ENCODE data around the gene WDR17.

WDR17 gene

DNA sequence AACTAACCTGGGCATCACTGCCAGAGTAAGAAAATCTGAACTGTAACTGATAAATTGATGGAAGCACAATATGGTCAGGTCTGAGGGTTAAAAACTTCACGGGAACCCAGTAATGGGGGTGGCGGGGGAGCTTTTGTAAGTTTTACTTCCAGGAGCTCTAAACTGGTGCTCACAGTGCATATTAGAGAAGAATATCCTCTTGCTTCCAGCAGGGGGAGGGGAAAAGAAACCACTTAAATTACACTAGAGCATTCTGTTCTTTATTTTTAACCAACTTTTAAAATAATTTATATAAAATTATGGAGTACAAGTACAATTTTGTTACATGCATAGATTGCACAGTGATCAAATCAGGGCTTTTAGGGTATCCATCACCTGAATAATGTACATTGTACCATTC lies 33.7 kb downstream of the WDR17 start:
- DNase-seq = no peak

DNA sequence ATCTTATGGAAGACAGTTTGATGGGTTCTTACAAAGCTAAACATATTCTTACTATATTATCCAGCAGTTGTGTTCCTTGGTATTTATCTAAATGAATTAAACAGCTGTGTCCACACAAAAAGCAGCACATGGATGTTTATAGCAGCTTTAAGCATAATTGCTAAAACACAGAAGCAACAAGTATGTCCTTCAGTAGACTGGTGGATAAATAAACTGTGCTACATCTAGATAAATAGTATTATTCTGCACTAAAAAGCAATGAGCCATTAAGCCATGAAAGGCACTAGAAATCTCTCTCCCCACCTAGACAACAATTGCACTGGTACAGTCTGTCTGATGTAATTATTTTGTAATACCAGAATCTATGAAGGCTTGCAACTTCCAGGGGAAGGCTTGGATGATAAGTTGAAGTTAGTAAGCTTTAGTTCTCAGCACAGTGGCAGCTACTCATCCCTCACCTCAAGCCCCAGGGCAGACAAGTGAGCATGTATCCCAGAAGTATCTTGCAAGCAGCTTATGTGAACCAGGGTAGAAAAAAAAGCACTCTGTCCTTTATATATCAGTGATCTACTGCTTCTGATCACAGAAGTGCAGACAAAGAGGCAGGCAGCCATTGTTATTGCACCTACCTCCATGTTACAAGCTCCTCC lies 36.9 kb downstream of the WDR17 start:
- no peak for DNase-seq

DNA sequence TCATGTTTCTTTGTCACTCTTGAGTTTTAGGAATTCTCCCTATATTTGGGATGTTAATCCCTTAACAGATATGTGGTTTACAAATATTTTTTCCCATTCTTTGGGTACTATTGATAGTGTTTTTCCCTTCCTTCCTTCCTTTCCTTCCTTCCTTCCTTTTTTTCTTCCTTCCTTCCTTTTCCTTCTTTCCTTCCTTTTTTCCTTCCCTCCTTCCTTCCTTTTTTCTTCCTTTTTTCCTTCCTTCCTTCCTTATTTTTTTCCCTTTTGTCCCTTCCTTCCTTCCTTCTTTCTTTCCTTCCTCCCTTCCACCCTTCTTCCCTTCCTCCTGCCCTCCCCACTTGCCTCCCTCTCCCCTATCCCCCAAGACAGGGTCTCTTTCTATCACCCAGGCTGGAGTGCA lies 42.1 kb downstream of the WDR17 start:
- DNase-seq = no peak

DNA sequence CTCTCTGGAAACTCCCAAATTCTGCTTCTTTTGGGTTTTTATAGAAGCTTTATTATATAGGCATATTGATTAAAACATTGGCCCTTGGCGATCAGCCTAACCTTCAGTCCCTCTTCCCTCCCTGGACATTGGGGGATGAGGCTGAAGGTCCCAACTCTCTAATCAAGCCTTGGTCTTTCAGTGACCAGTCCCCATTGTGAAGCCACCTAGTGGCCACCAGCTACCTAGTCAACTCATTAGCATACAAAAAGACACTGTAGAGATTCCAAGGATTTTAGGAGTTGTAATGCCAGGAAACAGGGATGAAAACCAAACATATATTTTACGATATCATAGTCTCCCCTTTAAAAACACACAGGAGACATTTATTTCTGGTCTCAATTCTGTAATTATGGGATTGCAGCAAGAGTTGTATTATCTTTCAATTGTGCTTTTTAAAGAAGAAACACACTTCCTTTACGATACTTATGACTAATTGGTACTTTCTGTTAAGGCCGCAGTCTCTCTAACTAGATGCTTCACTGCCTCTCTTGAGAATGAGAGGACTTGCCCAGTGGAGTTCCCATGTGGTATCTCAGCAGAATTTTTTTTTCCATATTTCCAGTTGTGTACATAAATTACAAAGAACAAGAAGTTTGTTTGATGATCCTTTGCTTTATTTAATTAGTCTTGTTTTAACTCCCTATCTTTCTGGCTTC lies 58.2 kb downstream of the WDR17 start:
- peak; percentile 43 for DNase-seq

DNA sequence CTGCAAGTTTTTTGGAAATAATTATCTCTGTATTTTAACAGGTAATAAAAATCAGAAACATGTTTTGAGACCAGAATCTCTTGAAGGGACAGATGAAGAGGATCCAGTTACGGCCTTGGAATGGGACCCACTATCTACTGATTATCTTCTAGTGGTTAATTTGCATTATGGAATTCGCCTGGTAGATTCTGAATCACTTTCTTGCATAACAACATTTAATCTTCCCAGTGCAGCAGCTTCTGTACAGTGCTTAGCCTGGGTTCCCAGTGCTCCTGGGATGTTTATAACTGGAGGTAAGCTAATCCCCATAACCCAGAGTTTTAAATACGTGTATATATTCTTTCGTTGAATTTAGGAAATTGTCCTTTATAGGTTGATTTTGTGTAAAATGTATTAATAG lies 59.4 kb downstream of the WDR17 start:
- no peak for DNase-seq

DNA sequence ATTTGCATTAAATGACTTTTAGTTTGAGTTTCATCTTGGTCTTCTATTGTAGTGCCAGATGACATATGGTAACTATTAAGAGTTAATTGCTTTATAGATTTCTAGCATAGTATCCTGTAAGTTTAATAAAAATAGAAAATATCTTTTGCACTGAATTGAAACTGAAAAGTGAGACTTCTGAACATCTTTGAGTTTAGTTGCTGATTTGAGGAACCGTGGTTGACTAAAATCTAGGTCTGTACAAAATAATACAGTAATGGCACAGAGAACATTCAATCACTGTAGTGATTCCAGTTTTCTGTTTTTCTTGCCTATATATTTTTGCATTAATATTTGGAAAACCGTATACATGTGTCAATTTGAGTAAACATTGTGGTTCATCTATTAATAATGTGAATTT lies 69.0 kb downstream of the WDR17 start:
- no peak for DNase-seq

DNA sequence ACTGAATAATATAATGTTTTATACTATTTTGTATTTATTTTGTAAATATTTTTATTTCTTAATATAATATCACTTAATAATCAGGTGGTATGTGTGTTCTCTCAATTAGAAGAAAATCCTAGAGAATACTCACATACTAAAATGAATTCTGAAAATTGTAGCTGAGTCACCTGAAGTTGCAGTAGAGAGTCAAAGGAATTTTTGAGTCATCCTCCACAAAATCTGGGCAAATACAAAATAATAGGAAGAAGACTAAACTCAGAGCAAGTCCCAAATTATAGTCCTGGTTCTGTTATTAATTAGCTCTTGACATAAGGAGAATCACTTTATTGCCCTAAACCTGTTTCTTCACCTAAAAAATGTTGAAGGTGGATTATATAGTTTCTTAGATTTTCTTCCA lies 72.0 kb downstream of the WDR17 start:
- no peak for DNase-seq

DNA sequence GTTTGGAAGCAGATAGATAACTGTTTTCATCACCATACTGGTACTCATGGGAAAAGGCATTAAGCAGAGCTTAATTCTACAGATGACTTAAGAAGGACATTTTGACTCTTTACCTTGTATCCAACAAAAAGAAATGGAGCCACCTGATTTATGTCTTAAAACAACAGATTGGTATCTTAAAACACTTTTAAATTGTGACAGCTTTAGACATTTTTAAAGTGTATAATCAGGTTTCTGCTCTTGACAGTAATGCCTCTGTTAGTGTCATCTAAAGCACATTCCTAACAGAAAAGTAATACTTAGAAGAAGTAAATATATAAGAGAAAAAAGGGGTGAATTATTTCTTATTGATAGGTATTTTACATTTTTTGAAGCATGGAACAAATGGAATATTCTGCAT lies 73.9 kb downstream of the WDR17 start:
- DNase-seq = no peak

DNA sequence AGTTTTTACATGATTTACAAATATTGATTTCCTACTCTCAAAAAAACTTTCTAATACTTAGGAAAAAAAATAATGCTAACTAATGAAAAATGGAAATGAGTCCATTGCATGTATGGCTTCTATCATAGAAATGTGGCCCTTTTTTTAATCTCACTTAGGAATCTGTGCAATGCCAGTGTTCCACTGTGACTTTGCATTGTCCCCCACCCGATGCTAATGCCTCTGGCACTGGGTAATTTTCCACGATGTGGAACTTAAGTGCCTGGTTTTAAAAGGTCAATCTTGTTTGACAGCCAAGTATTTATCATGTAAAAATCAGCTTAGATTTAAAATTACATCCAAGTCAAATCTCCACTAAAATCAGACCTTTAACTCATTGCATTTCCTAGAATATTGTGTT lies 76.6 kb downstream of the WDR17 start:
- no peak for DNase-seq

DNA sequence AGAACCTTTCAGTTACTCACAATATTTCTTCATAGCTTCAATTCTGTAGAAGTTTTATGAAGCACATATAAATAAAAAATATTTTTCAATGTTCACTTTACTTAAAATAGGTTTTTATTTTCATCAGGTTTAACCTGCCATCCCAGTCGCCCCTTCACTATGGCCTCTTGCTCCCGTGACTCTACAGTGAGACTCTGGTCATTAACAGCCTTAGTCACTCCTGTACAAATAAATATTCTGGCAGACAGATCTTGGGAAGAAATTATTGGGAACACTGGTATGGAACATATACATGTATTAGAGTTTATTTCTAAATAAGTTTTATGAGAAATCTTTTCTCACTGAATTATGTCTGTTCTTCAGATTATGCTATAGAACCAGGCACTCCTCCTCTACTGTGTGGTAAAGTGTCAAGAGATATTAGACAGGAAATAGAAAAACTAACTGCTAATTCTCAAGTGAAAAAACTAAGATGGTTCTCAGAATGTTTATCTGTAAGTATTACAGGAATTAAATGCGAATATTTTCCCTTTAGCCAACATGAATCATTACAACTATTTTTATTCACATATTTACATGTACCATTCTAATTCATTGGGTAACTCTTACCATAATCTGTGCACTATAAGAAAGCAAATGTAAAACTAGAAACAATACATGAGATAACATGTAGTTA lies 84.2 kb downstream of the WDR17 start:
- no peak for DNase-seq

DNA sequence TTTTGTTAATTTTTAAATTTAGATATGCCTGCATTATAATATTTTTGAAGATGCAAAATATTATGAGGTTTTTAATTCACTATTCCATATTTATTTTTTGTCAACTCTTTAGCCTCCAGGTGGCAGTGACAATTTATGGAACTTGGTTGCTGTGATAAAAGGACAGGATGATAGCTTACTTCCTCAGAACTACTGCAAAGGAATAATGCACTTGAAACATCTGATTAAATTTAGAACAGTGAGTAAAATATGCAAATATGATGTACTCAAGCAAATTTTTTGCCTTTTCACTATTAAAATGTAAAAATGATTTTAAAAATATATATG lies 84.7 kb downstream of the WDR17 start:
- DNase-seq = no peak

DNA sequence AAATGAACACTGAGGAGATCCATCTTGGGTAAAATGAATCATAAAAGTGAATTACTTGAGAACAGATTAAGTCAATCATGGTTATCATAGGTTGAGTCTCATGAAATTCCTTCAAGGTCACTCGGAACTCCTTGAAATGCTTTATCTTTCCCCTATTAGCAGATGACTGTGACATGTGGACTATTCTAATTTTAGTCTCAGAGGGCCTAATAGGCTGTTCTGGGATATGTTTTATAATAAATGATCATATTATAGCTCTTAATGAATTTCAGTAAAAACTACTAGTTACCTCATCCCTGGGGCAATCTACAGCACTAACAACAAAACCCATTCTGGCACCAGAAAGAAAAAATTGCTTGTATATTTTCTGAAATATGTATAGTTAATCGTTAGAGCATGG lies 85.1 kb downstream of the WDR17 start:
- DNase-seq = no peak

DNA sequence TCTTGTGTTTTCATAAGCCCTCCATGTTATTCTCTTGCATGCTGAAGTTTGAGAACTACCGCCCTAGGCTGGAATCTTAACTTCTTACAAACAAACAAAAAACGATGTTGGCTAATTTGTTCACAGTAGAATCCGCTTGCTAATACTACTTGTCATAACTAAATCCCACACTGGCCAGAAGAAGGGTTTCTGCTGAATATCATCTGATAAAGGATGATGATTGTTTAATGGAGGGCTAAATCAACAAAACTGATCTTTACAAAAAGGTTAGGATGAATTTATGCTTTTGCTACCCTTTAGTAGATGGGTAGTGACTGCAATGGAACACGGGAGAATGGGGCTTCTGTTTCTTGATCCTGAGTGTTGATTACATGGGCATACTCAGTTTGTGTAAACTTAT lies 87.5 kb downstream of the WDR17 start:
- no peak for DNase-seq

DNA sequence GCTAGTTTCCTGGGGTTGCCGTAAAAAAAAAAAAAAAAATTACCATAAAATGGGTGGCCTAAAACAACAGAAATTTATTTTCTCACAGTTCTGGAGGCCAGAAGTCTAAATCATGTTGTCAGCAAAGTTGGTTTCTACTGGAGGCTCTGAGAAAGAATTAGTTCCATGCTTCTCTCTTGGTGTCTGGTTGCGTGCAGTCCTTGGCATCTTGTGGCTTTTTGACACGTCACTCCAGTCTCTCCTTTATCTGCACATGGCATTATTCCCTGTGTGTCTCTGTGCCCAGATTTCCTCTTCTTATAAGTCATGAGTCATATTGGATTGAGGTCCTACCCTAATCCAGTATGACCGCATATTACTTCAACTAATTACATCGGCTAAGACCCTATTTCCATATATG lies 91.0 kb downstream of the WDR17 start:
- no peak for DNase-seq

DNA sequence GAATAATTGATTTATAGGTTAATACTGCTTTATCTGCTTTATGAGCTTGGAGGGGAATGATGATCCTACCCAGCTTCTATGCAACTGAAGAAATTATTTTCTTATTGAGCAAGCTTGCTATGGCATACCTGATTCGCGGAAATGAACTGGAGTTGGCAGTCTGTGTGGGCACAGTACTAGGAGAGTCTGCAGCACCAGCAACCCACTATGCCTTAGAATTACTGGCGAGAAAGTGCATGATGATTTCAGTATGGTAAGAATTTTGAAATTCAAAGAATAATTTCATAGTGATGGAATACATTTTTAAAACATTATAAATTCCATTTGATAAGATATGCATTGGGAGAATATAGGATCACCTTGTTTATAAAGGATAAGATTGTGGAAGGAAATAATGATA lies 97.4 kb downstream of the WDR17 start:
- DNase-seq = no peak

DNA sequence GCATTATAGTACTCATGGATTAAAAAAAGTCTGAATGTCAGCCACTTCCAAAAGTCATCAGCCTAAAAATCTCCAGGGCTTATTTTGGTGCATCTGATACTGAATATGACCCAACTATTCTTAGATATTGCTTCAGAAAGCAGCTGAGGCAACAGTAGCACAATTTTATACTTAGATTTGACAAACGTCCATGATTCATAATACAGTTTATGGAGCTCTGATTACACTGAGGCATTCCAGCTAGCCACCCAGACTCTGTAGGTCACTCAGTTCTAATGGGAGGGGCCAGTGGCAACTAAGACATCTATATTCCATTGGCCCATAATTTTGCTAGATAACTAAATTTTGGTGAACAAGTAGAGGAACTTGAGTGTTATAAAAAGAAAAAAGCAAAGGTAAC lies 119.4 kb downstream of the WDR17 start:
- no peak for DNase-seq

DNA sequence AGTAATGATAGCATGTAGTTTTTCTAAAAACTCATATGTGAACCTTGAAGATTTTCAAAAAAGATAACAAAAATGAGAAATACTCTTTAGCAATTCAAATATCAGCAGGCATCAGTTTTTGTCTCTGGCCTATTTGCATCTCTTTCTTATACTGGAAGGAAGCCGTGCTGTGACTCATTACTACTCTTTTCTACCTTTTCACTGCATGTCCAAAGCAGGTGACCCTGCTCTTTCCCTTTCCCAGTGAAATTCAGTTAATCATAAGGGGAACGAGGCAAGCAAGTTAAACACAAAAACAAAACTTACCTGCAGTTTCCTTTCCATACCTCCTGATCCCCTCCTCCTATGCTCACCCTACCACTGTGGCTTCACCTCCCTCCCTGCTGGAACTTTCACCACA lies 120.4 kb downstream of the WDR17 start:
- no peak for DNase-seq

DNA sequence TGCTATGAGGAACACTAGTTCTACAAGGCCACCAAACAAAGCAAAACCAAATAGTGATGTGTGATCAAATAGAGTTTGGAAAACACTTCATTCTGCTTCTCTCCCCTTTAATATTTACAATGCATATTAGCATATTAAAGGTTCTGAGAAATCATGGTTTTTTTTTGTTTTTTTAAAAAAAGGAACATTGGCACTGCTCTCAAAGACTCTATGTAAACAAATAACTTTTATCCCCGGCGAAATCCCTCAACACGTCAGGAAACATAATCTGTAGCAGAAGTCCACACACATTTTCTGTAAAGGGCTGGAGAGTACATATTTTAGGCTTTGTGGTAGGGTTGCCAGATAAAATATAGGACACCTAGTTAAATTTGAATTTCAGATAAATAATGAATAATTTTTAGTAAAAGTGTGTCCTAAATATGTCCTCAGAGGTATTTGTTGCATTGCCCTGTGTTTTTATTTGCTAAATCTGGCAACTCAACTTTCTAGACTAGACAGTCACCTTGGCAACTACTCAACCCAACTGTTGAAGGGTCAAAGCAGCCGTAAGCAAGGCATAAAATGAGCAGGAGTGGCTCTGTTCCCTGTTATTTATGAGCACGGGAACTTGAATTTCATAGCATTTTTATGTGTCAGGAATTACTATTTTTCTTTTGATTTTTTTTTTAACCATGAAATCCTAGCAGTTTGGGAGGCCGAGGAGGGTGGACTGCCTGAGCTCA lies 121.2 kb downstream of the WDR17 start:
- no peak for DNase-seq

DNA sequence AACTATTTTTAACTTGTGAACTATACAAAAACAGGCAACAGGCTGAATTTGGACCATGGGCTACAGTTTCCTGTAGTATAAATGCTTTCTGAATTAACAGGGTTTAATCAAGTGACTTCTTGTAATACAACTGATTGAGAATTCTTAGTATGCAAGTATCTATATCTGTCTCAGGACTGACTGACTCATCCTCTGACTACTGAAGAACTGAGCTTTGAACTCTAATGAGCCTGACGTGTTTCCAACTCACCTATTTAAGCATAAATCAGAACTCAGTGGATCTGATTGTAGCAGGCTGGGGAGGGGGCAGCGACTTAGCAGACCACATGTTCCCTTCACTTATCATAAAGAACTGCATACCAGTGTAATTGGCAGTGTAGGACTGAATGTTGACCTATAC lies 122.0 kb downstream of the WDR17 start:
- peak; percentile 20 for DNase-seq

DNA sequence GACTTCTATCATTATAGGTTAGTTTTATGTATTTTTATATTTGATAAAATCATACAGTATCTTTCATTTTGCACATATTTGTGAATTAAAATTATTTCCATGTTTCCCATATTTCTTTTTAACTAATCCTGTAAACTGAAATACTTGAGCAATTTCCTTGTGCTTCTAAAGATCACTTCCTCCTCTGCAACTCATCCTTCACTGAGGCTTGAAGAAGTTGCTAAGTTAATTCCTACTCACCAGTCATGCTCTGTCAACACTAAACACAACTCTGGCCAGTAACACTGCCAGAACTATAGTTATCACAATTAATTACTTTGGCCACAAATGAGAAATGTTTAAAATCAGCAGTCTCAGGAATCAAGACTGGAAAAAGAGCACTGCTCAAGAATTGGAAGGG lies 123.0 kb downstream of the WDR17 start:
- no peak for DNase-seq

DNA sequence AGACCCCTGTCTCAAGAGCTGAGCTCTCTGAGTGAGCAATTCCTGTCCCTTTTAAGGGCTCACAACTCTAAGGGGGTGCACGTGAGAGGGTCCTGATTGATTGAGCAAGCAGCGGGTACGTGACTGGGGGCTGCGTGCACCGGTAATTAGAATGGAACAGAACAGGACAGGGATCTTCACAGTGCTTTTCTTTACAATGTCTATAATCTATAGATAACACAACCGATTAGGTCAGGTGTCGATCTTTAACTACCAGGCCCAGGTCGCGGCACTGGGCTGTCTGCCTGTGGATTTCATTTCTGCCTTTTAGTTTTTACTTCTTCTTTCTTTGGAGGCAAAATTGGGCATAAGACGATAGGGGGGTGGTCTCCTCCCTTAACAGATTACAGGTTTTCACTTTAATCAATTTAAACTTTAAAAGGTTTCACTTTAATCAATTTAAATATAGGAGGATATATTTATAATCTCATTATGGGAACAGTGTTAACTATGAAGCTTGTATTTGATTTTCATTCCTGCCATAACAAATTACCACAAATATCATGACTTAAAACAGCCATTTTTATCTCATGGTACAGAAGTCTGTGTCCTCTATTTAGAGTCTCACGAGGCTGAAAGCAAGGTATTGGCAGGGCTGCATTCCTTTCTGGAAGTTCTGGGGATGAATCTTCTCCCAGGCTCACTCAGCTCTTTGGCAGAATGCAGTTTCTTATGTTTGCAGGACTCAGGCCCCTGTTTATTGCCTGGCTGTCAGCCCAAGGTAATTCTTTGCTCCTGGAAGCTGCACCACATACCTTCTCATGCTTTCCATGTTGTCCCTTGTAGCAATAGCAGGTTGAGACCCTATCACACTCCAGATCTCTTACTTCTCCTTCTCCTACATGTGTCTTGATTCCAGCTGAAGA lies 124.5 kb downstream of the WDR17 start:
- DNase-seq = no peak

DNA sequence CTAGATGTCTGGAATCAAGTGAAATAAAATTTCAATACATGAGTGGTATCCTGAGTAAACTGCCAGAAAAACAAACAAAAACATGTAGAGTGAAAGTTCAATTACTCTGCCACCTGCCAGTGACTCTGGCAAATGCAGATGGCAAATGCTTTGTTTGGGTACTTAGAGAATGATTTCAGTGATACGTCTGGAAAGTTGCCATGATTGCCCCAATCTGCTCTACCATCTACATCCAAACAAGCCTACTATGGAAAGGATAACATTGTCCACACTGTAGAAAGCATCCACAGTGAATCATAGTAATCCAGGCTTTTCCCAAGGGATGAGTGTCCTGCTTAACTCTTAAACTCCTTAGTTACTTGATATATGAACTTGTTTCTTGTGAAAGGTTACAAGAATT lies 126.3 kb downstream of the WDR17 start:
- DNase-seq = no peak

DNA sequence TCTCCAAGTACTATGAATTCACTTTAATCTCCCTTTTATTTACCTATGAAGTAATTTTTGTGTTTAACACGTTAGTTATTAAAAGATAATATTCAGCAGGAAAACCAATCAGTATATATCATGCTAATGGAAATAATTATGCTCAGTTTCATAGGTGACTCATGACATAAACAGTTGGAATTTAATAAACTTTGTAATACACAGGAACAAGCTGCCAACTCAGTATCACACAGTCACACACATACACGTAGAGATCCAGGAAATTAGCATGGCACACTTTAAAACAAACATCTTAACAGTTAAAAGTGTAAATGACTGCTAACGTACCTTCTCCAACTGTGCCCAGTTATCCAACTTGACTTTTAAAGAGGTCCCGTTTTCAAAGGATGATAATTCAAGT lies 127.5 kb downstream of the WDR17 start:
- DNase-seq = no peak

All from activated CD4-positive, alpha-beta T cell treated with anti-CD3 and anti-CD28 coated beads, Interleukin-2, Interleukin-6, amounts not matched to agents 100 ng/mL and 50 ng/mL, durations not matched to agents 16 hours and 8 hours (primary cell).